Vagina (tissue), 2 donors: ENCODE measurements around the gene CSMD2.

Source experiments
- POLR2A ChIP-seq, 2 donors: fragments of 450-650 bp; IDR thresholded peaks; one replicate each; pipeline ENCODE4 v1.6.1; 2017; ENCODE audit warnings: antibody characterized with exemption in 2 of 2, mild to moderate bottlenecking in 2 of 2, moderate library complexity in 2 of 2
- POLR2AphosphoS5 ChIP-seq, 2 donors: sonication (generic); formaldehyde crosslinking; IDR thresholded peaks; one replicate each; pipeline ENCODE4 v1.9.0; 2017; ENCODE audit warnings: antibody characterized with exemption in 2 of 2, mild to moderate bottlenecking in 2 of 2, low read depth in 1 of 2; ENCODE audit not compliant: insufficient read depth in 1 of 2
- TF ChIP-seq, protein P1 (sequence below), 3 experiments: fragments of 450-650 bp in 2 of 3; fragments of 200-600 bp in 1 of 3; sonication (generic) in 1 of 3; IDR thresholded peaks; one replicate each; pipeline ENCODE4 v1.5.1; 2017 to 2019; ENCODE audit warnings: antibody characterized with exemption in 3 of 3, mild to moderate bottlenecking in 2 of 3, moderate library complexity in 2 of 3

DNA sequence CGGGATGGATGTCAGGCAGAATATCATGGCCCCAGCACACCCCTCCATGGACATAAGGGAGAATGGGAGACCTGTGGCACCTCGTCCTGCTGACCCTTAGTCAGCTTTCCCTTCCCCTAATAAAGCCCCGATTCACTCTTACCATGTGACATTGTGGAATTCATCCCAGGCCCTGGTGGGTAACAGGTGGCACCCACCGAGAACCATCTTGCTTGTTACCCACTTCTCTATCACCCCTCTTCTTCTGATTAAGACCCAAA lies 32.9 kb downstream of the CSMD2 start:
- TF ChIP-seq, protein P1, sequence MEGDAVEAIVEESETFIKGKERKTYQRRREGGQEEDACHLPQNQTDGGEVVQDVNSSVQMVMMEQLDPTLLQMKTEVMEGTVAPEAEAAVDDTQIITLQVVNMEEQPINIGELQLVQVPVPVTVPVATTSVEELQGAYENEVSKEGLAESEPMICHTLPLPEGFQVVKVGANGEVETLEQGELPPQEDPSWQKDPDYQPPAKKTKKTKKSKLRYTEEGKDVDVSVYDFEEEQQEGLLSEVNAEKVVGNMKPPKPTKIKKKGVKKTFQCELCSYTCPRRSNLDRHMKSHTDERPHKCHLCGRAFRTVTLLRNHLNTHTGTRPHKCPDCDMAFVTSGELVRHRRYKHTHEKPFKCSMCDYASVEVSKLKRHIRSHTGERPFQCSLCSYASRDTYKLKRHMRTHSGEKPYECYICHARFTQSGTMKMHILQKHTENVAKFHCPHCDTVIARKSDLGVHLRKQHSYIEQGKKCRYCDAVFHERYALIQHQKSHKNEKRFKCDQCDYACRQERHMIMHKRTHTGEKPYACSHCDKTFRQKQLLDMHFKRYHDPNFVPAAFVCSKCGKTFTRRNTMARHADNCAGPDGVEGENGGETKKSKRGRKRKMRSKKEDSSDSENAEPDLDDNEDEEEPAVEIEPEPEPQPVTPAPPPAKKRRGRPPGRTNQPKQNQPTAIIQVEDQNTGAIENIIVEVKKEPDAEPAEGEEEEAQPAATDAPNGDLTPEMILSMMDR (IDR thresholded peaks at IDR 0.05) = no peak
- no peak for TF ChIP-seq POLR2A (IDR thresholded peaks at IDR 0.05)
- no peak for TF ChIP-seq POLR2AphosphoS5 (IDR thresholded peaks at IDR 0.05; ENCODE audit: insufficient read depth in 1 of 2, low read depth in 1 of 2)
